Measurements from ENCODE around the gene OR9A4.

- TF ChIP-seq CTCF (IDR thresholded peaks at IDR 0.05) (no peak), POLR2A (IDR thresholded peaks at IDR 0.05) (no peak), EP300 (IDR thresholded peaks at IDR 0.05) (no peak)
Measured at GRCh38 chr7:141911391-141911790, 4.8 kb upstream of the OR9A4 start.

All from ovary (tissue), 3 donors.